Heart left ventricle (tissue), 13 donors: ENCODE results near the gene GAS2L3.

ENCODE experiments used
- POLR2A ChIP-seq, 2 donors: fragments of 450-650 bp; IDR thresholded peaks; one replicate each; pipeline ENCODE4 v1.6.1; 2017; ENCODE audit warnings: antibody characterized with exemption in 2 of 2, mild to moderate bottlenecking in 2 of 2, moderate library complexity in 2 of 2
- TF ChIP-seq, protein P1 (sequence below), 12 donors: fragments of 200-600 bp; sonication (generic) in 4 of 12; IDR thresholded peaks; one replicate each; pipeline versions ENCODE4 v1.5.0 to v1.8.0; 2018 to 2022; ENCODE audit warnings: antibody characterized with exemption in 12 of 12, mild to moderate bottlenecking in 5 of 12
- donor health status: ischemic (EF 13 %, LVEDD 7.1; RV severe dilation, severe dysfunction).
- donor health status: DM: no; HTN: yes; CAD: no.
- donor health status: DM: no; HTN: no; CAD: no.
- donor health status: ischemic (EF 25% LVEDD 6.9; RV normal size, moderate dysfunction).
- donor health status: ischemic (EF 25% LVEDD 5.7; RV mildly dilated, moderate dysfunction).
- donor health status: ischemic (EF 35%, LVEDD 5.7; RV mildly dilated, moderate dysfunction).
- donor health status: nonischemic (EF 11% LVEDD 7.7; RV severe dilation, severe dysfunction).
- donor health status: DM: yes; HTN: yes; CAD: no.
- donor health status: PGD.
- donor health status: ischemic (EF 29% LVEDD 5.4; RV normal size, mild dysfunction).
- donor health status: nonischemic (EF 23%, LVEDD 6.1; RV moderate dilation, normal function).

DNA sequence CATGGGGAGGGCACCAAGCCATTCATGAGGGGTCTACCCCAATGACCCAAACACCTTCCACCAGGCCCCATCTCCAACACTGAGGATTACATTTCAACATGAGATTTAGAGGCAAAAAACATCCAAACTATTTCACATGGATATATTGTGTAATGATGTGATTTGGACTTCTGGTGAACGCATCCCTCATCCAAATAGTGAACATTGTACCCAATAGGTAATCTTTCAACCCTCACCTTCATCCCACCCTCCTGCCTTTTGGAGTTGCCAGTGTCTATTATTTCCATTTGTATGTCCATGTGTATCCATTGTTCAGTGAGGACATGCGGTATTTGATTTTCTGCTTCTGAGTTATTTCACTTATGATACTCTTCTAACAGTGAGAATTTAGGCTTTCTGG is 16.1 kb upstream of the GAS2L3 start:
- TF ChIP-seq, protein P1, sequence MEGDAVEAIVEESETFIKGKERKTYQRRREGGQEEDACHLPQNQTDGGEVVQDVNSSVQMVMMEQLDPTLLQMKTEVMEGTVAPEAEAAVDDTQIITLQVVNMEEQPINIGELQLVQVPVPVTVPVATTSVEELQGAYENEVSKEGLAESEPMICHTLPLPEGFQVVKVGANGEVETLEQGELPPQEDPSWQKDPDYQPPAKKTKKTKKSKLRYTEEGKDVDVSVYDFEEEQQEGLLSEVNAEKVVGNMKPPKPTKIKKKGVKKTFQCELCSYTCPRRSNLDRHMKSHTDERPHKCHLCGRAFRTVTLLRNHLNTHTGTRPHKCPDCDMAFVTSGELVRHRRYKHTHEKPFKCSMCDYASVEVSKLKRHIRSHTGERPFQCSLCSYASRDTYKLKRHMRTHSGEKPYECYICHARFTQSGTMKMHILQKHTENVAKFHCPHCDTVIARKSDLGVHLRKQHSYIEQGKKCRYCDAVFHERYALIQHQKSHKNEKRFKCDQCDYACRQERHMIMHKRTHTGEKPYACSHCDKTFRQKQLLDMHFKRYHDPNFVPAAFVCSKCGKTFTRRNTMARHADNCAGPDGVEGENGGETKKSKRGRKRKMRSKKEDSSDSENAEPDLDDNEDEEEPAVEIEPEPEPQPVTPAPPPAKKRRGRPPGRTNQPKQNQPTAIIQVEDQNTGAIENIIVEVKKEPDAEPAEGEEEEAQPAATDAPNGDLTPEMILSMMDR (IDR thresholded peaks at IDR 0.05), result no peak
- no peak for TF ChIP-seq POLR2A (IDR thresholded peaks at IDR 0.05)
